NCI-H1092 (cell line): ENCODE data around the gene S100P.
"Not testable (repeated sequence)": the region's sequence is repeated elsewhere in the genome, so short reads cannot be mapped to it uniquely, and the experiment has no call there.

Experiments
- DNase-seq: peaks from one replicate; lab custom pipeline; 2025; lab: John Stamatoyannopoulos, UW

Gene S100P

GRCh38 chr4:6724421-6725111, 30.9 kb downstream of the S100P start:
- DNase-seq = no peak

DNA sequence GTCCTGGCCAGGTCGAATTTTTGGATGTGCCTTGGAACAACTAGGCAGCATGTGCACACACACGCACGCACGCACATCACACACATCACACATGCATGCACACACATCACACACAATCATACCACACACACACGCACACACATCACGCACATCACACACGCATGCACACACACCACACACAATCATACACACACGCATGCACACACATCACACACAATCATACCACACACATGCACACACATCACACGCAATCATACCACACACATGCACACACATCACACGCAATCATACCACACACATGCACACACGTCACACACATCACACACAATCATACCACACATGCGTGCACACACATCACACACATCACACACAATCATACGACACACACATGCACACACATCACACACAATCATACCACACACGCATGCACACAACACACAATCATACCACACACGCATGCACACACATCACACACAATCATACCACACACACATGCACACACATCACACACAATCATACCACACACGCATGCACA, 31.8 kb downstream of the S100P start:
- not testable (repeated sequence) for DNase-seq

GRCh38 chr4:6727081-6727942, 33.6 kb downstream of the S100P start:
- DNase-seq = no peak

GRCh38 chr4:6727943-6728250, 34.2 kb downstream of the S100P start:
- no peak for DNase-seq

DNA sequence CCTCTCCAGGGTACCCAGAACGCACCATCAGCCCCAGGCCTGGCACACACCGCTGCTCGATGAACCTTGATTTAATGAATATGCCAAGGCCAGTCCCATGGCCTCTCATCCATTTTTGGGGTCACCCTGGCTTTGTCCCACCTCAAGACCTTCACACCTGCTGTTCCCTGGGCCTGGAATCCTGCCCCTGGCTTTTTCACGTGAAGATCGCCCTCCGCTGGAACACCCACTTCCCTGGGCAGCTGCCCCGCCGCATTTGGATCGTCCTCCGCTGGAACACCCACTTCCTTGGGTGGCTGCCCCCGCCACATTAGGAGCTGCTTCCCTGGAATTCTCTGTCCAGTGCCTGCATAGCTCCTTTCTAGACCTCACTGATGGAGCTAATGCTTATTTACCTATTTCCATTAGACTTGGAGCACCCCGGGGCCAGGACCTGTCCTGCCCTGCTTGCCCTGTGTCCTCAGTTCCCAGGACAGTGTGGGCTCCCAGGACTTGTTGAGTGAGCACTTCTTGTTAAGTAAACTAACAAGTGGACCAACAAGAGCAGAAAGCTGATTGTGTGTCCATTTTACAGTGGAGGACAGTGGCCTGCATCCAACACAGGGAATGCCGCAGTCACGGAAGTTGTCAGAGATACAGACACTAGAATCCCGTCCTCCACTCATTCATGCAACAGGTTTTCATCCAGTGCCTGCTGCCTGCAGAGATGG, 34.8 kb downstream of the S100P start:
- no peak for DNase-seq

DNA sequence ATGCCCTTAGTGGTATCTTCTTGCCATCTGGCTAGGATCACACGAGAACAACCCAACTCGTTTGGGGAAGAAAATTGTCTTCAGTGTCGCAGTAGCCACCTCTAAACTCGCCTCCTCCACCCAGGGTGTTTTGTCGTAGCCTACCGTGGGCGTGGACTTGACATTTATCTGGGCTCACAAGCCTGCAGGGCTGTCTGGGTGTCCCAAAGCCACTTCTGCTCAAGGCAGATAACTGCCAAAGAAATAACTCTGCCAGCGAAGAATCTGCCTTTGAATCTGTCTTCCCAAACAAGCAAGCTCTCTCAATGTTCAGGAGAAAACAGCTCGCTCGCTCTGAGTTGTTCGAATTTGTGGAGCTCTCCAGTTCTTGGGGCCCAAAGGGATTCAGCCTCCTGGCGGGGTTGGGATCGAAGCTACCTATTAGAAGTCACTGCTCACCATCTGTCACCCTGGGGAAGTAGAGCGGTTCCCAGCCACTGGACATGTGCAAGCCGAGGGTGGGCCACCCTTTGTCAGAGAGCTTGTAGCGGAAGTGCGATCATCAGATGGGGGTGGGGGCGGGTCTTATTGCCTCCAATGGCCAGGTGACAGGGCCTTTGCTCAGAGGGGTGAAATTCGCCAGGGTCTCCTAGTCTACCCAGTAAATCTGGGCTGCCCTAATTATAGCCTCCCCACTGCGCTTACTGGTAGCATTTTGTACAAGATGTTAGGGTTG, 37.1 kb downstream of the S100P start:
- no peak for DNase-seq

DNA sequence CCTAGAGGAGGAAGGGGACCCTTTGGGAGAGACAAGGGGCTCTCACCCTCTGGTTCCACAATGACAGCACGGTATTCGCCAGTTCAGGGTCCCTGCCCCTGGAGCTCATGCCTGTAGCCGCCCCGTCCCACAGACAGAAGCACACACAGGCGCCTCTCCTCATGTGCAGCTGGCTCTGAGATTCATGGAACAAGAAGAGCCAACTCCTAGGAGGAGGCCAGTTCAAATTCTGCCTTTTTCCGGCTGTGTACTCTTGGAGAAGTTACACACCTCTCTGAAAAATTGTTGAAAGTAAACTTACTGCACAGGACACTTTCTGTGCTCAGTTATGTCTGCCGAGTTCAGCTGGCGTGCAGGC, 37.6 kb downstream of the S100P start:
- DNase-seq = no peak

GRCh38 chr4:6731780-6732179, 38.1 kb downstream of the S100P start:
- DNase-seq = no peak

GRCh38 chr4:6732441-6733357, 39.0 kb downstream of the S100P start:
- DNase-seq = no peak

DNA sequence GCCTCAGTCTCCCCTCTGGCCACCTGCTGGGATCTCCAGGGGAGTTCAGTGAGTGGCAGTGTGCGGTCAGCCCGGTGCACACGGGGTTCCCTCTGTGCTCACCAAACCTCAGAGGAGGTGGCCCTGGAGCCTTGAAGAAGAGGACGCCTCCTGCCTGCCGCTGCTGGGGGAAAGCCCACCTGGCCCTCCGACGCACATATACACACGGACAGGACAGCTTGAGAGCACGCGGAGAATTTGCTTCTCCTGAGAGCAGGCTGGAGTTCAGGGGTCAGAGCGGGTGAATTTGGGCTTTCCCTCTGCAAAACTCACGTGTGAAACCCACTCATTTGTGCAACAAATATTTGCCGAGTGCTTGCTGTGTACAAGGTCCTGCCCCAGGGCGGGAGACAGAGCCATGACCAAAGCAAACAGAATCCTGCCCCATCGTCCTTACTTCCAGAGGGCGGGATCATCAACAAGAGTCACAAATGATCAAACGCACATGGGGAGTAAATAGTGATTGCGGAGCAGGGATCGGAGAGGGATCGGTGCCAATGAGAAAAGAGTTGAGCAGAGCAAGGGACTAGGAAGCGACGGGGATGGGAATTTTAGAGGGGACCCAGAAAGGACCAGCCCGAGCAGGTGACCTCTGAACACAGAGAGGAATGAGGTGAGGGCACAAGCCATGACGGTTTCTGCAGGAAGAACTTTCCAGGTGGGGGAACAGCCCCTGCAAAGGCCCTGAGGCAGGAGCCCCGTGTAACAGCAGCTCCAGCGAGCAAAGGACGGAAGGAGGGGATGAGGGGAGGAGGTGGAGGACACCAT, 39.9 kb downstream of the S100P start:
- DNase-seq = no peak

DNA sequence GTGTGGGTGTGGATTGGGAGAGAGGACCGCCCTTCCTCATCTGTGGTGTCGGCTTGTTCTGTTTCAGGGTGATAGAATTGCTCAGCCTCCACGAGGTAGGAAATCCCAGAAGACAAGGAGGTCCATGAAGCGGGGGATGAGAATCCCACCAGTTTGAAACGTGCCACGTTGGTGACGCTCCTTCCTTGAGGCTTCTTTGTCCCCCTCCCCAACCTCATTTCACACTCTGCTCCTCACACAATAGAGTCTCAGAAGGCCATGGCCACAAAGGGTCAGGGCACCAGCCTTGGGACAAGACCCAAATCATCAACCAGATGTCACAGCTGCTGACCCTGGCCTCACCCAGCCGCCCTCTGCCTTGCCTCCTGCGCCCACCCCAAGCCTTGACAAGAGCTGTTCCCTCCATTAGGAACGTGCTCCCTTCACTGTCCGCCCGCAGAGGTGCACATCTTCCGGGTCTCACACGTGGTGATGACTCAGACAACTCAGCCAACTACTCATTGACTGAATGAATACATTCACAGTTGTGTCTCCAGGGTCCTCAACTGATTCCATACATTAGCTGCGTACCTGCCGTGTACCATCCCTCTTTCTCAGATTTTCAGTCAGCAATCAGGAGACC, 40.6 kb downstream of the S100P start:
- no peak for DNase-seq

DNA sequence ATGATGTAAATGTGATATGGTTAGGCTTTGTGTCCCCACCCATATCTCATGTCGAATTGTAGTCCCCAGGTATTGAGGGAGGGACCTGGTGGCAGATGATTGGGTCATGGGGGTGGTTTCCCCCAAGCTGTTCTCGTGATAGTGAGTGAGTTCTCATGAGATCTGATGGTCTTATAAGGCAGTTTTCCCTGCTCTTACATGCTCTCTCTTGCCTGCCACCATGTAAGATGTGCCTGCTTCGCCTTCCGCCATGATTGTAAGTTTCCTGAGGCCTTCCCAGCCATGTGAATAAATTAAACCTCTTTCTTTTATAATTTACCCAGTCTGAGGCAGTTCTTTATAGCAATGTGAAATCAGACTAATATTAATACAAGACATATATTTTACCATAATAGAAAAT, 46.2 kb downstream of the S100P start:
- DNase-seq = no peak

DNA sequence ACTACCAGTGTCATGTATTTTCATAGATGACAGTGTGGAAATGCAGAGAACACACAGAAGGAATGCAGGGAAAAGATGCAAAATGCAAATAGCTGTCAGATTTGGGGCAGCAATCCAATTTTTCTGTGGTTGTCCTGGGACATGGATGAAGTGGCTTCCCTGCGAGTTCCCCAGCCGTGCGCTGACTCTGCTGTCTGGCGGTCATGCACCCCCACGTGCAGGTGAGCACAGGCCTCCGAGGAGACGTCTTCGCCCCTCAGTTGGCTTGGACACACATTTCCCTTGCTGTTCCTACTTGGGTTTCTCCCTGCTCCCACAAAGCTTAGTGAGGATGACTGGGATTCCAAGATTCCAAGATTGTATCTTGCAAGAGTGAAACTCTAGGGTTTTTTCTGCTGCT, 46.7 kb downstream of the S100P start:
- DNase-seq = no peak

- no peak for DNase-seq
Observed at GRCh38 chr4:6742507-6742906, 48.8 kb downstream of the S100P start.

DNA sequence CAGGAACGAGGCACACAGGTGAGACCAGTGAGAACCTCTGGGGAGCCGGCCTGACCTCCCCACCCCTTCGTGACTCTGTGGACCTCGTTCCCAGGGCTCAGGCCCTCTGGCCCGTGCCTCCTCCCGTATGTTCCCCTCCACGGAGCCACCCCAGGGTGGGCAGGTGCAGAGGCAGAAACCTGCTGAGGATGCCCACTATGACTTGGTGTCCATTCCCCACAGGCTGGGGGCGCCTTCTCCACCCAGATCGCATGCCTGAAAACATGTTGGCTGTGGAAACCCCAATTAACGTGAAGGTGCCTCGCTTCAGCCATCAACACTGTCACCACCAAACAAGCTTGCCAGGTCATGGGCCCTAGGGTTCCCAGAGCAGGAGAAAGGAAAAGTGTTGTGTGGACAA, 49.3 kb downstream of the S100P start:
- DNase-seq = no peak
